Skeletal muscle satellite cell (primary cell): ENCODE measurements around the gene PTPRQ.
"Not testable (repeated sequence)": the region's sequence is repeated elsewhere in the genome, so short reads cannot be mapped to it uniquely, and the experiment has no call there.

ENCODE experiments used
- H3K27me3 ChIP-seq: 2 replicates; pipeline ENCODE4 v1.7.0; 2013; ENCODE audit warnings: low read length; ENCODE audit not compliant: control insufficient read depth, insufficient read depth
- H3K36me3 ChIP-seq: 2 replicates; pipeline ENCODE4 v1.7.0; 2013; ENCODE audit warnings: mild to moderate bottlenecking, control low read depth, low read length; ENCODE audit not compliant: insufficient read depth
- H3K4me1 ChIP-seq: 2 replicates; pipeline ENCODE4 v1.7.0; 2013; ENCODE audit warnings: low read length; ENCODE audit not compliant: control insufficient read depth, insufficient read depth
- H3K4me2 ChIP-seq: 2 replicates; pipeline ENCODE4 v1.7.0; 2013; ENCODE audit warnings: mild to moderate bottlenecking, low read length
- H3K4me3 ChIP-seq: 2 replicates; pipeline ENCODE4 v1.7.0; 2013; ENCODE audit warnings: low read length
- H3K9ac ChIP-seq: 2 replicates; pipeline ENCODE4 v1.7.0; 2013; ENCODE audit warnings: mild to moderate bottlenecking, low read depth, low read length, moderate library complexity
- H3K9me3 ChIP-seq: replicated peaks from 2 replicates; pipeline ENCODE4 v1.7.0; 2013; ENCODE audit warnings: mild to moderate bottlenecking, control low read depth, low read length

The PTPRQ gene

DNA sequence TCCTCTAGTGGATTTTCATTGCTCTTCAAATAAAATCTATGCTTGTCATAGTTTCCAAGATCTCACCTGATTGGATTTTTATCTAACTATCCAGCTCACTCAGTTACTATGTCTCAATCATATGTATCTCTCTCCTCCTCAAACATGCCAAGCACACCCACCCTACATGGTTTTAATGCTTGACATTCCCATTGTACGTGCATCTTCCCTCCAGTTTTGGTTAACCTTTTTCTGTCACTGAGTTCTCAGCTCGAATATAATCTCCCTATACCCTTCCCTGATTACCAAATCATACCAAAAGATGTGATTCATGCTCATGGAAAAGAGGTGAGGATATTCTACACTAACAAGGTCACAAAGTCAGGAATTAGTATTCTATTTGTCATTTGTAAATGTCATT is 12.0 kb upstream of the PTPRQ start:
- Histone ChIP-seq H3K9ac (no peak overlapping the region), H3K27me3 (no peaks in the 10 kb centered on the region), H3K4me1 (no peaks in the 10 kb centered on the region), H3K4me3 (no peak overlapping the region), H3K36me3 (no peaks in the 10 kb centered on the region), H3K9me3 (no peaks in the 10 kb centered on the region), H3K4me2 (no peak overlapping the region)

DNA sequence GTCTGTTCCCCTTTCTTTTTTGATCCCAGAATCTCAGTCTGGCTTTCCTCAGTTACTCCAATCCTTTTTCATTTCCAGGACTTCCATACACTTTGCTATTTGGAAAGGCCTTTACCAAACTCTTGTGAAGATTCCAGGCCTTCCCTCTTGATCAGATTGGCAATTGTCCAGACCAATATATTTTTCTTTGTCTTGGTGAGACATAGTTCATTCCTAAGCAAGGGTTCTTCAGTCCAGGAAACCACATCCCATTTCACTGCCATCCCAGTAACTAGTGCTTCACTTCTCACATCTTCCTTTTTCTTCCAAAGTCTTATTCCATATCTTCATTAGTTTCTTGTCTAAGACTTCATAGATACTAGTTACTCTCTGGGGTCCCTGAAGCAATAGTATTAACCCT is 2.1 kb upstream of the PTPRQ start:
- Histone ChIP-seq H3K27me3 (no peaks in the 10 kb centered on the region), H3K9me3 (no peaks in the 10 kb centered on the region), H3K9ac (no peak overlapping the region), H3K4me2 (no peak overlapping the region), H3K4me1 (peaks cover 41% of the 10 kb centered on the region), H3K4me3 (no peak overlapping the region), H3K36me3 (no peaks in the 10 kb centered on the region)

DNA sequence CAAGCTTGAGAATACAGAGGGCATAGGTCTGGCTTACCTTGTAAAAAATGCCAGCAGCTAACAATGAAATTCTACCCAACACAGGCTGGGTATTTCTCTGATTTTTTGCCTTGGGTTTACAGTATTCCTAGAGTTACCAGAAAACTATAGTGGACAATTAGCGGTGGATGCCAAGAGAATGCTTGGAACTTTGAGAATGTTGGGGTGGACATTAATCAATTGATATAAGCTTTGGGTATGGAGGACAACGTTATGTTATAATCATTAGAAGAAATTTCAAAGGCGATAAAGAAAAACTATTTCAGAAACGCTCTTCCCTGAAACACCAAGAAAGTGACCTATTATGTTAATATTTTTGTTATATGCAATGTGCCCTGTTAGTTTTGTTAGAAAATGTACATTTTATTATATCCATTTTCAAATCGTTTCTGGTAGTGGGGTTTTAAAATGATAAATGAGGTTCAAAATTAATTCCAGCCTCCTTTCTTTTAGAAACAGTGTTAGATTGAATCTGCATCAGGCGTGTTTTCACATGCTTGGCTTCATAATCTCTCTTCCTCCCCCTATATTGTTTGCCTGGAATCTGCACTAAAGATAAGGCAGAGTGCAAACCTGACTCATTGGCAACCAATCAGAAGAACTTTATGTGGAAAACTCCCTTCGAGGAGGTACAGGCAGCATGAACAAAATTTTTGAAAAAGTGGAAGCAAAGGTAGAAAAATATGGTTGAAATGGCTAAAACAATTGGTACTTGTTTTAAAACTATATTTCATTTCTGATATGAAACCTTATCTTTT is 1.4 kb upstream of the PTPRQ start:
- H3K9ac ChIP-seq = no peak overlapping the region
- no peak overlapping the region for H3K4me2 ChIP-seq
- H3K36me3 ChIP-seq = no peaks in the 10 kb centered on the region
- H3K9me3 ChIP-seq = no peaks in the 10 kb centered on the region
- H3K4me1 ChIP-seq = peaks cover 41% of the 10 kb centered on the region
- H3K27me3 ChIP-seq = no peaks in the 10 kb centered on the region
- H3K4me3 ChIP-seq = no peak overlapping the region

DNA sequence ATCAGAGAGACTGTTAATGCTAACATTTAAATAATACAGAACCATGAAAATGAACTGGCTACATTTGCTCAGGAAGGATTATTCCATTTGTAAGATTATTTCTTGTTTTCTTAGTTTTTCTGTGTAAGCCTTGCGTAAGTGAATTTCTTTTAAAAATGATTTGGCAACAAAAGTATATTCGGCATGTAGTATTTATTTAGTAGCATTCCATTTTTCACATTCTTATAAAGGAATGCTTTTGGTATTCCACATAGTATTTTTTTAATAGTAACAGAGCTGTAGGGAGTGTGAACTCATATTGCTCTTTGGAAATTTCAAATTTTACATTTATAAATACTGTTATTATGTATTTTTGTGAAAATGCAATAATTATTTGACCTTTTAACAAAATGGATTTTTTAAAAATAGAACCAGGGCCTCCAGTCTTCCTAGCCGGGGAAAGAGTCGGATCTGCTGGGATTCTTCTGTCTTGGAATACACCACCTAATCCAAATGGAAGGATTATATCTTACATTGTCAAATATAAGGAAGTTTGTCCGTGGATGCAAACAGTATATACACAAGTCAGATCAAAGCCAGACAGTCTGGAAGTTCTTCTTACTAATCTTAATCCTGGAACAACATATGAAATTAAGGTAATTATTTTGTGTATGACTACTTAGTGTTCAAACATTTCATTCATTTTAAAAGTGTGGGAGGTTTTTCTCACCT is 1.2 kb downstream of the PTPRQ start:
- Histone ChIP-seq H3K27me3 (no peaks in the 10 kb centered on the region), H3K4me2 (peak overlapping the region; percentile 62), H3K9me3 (no peaks in the 10 kb centered on the region), H3K4me3 (peak overlapping the region; percentile 52), H3K4me1 (peaks cover 41% of the 10 kb centered on the region), H3K9ac (peak overlapping the region; percentile 77), H3K36me3 (no peaks in the 10 kb centered on the region)

DNA sequence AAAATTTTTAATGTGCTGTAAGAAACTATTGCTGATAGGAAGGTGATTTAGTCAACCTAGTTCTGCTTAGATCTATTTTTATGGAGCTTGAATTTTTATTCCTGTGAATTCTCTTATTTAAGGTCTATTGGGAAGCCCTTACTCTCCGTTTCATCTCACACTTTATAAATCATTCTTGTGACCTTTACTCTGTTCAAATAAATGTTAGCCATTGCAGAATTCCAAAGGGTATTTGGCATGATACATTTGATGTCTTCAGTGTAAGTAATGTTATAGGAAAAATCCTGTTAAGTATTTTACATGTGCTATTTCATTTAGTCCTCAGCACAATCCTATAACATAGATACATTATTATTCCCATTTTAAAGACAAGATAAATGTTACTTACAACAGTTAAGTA is 12.5 kb downstream of the PTPRQ start:
- H3K27me3 ChIP-seq = no peaks in the 10 kb centered on the region
- H3K4me3 ChIP-seq = no peak overlapping the region
- H3K9me3 ChIP-seq = no peaks in the 10 kb centered on the region
- H3K4me2 ChIP-seq = no peak overlapping the region
- no peaks in the 10 kb centered on the region for H3K4me1 ChIP-seq
- H3K9ac ChIP-seq = no peak overlapping the region
- H3K36me3 ChIP-seq = no peaks in the 10 kb centered on the region

DNA sequence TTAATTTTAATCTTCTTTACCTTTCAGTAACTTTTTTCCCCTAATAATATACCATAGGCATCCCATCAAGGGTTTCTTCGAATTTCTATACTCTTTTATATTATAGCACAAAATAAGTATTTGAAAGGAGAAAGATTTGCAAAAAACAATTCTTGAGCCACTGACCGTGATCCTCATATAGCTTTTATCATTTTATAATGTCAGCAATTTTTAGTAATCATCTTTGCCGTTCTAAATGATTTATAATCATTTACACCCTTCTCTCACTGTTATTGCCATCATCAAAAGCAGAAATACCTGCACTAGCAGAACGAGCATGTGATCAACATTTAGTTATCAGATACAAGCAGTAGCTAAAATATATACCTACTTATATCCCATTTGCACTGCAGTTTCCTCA is 16.9 kb downstream of the PTPRQ start:
- no peaks in the 10 kb centered on the region for H3K27me3 ChIP-seq
- no peak overlapping the region for H3K4me2 ChIP-seq
- no peaks in the 10 kb centered on the region for H3K9me3 ChIP-seq
- H3K4me3 ChIP-seq = no peak overlapping the region
- no peaks in the 10 kb centered on the region for H3K4me1 ChIP-seq
- no peak overlapping the region for H3K9ac ChIP-seq
- H3K36me3 ChIP-seq = no peaks in the 10 kb centered on the region

DNA sequence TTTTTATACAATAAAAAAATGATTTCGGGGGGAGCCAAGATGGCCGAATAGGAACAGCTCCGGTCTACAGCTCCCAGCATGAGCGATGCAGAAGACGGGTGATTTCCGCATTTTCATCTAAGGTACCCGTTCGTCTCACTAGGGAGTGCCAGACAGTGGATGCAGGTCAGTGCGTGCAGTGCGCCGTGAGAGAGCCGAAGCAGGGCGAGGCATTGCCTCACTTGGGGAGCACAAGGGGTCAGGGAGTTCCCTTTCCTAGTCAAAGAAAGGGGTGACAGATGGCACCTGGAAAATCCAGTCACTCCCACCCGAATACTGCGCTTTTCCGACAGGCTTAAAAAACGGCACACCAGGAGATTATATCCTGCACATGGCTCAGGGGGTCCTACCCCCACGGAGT is 17.8 kb downstream of the PTPRQ start:
- H3K27me3 ChIP-seq, H3K36me3 ChIP-seq, H3K4me2 ChIP-seq, H3K4me1 ChIP-seq, H3K9me3 ChIP-seq, H3K9ac ChIP-seq, H3K4me3 ChIP-seq: not testable (repeated sequence)

DNA sequence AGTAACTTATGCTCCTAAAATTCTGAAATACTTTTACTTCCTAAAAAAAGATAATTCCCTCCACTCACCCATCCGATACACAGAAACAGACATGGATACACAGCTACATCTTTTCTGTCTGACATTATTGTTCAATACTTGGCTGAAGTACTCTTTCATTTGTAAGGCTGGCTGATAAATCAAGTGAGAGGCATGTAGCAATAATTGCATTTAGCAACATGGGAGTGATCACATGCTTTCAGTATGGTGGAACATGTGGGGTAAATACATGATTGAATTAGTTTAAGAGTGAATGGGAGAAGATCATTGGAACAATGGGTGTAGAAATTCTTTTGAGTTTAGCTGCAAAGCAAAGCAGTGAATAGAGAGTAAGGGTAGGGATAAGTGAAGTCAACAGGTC is 25.6 kb downstream of the PTPRQ start:
- Histone ChIP-seq H3K9ac (no peak overlapping the region), H3K36me3 (no peaks in the 10 kb centered on the region), H3K4me1 (peaks cover 33% of the 10 kb centered on the region), H3K27me3 (no peaks in the 10 kb centered on the region), H3K4me3 (no peak overlapping the region), H3K9me3 (no peaks in the 10 kb centered on the region), H3K4me2 (no peak overlapping the region)

DNA sequence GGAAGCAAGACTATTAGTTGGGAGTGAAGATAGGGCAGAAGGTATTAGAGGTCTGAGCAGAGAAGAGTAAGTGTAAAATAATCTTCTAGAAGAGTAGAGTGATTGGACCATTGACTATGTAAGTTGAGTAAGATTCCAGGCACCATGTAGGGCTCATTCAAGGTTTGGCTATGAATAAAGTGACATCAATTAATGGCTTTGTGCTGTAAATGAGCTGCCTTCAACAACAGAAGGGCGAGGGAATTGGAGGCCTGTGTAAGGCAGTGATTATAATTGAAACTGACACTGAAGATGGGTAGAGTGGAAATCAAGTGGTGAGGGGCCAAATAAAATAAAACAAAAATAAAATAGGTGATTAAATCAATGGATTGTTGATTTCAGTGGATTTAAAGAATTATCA is 26.4 kb downstream of the PTPRQ start:
- H3K4me1 ChIP-seq = peaks cover 33% of the 10 kb centered on the region
- H3K36me3 ChIP-seq = no peaks in the 10 kb centered on the region
- H3K27me3 ChIP-seq = no peaks in the 10 kb centered on the region
- H3K4me2 ChIP-seq = no peak overlapping the region
- H3K9ac ChIP-seq = no peak overlapping the region
- H3K9me3 ChIP-seq = no peaks in the 10 kb centered on the region
- H3K4me3 ChIP-seq = no peak overlapping the region

DNA sequence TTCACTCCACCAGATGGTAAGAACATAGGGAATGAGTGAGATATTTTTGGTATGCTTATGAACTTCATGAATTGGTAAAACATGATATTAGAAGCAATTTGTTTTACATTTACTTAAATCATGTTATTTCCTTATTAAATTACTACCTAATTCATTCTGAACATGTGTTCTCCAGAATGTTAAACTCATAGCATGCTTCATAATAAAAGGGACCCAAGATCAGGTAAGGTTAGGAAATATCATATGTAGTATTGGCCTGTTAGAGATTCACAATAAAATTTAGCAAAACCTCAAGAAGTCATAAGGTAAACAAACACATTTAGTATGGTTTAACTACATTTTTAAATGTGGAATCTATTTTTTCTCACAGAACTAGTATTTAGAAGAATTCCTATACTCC is 28.2 kb downstream of the PTPRQ start:
- H3K27me3 ChIP-seq = no peaks in the 10 kb centered on the region
- no peaks in the 10 kb centered on the region for H3K36me3 ChIP-seq
- H3K4me1 ChIP-seq = peaks cover 33% of the 10 kb centered on the region
- no peak overlapping the region for H3K4me3 ChIP-seq
- H3K9me3 ChIP-seq = no peaks in the 10 kb centered on the region
- H3K9ac ChIP-seq = peak overlapping the region; percentile 79
- no peak overlapping the region for H3K4me2 ChIP-seq

DNA sequence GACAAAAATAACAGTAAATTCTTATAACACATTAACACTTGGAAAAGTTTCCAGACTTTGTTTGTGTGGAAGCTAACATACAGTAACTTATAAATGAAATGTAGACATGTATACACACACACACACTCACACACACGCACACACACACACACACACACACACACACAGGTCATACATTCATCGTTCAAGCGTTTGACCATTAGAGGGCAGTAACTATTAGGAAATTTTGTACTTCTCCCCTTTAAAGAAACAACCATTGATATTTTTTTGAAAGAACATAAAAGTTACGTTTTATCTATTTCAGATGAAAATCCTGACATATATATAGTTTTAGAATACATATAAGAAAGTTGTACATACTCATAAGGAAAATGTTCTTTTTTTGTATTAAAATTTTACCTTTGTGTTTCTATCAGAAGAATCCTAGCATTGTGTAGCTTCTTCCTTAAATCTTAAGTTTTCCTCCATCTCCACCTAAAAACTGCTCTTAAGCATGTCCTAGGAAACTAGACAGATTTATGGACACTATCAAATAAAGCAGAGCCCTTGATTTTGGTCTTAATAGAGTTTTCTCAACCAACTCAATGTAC is 29.0 kb downstream of the PTPRQ start:
- Histone ChIP-seq H3K4me1 (peaks cover 33% of the 10 kb centered on the region), H3K27me3 (no peaks in the 10 kb centered on the region), H3K4me3 (no peak overlapping the region), H3K4me2 (peak overlapping the region; percentile 8), H3K36me3 (no peaks in the 10 kb centered on the region), H3K9ac (peak overlapping the region; percentile 79), H3K9me3 (no peaks in the 10 kb centered on the region)
